CD4-positive, alpha-beta T cell treated with Interleukin-15 for 1 hour (primary cell): ENCODE data around the gene CD79A.
A peak's percentile ranks its signal among the peaks of the same experiment; 100 is the strongest.

ENCODE experiments used
- DNase-seq: peaks from one replicate; pipeline ENCODE4 v3.0.0-alpha.2; 2020

CD79A gene

DNA sequence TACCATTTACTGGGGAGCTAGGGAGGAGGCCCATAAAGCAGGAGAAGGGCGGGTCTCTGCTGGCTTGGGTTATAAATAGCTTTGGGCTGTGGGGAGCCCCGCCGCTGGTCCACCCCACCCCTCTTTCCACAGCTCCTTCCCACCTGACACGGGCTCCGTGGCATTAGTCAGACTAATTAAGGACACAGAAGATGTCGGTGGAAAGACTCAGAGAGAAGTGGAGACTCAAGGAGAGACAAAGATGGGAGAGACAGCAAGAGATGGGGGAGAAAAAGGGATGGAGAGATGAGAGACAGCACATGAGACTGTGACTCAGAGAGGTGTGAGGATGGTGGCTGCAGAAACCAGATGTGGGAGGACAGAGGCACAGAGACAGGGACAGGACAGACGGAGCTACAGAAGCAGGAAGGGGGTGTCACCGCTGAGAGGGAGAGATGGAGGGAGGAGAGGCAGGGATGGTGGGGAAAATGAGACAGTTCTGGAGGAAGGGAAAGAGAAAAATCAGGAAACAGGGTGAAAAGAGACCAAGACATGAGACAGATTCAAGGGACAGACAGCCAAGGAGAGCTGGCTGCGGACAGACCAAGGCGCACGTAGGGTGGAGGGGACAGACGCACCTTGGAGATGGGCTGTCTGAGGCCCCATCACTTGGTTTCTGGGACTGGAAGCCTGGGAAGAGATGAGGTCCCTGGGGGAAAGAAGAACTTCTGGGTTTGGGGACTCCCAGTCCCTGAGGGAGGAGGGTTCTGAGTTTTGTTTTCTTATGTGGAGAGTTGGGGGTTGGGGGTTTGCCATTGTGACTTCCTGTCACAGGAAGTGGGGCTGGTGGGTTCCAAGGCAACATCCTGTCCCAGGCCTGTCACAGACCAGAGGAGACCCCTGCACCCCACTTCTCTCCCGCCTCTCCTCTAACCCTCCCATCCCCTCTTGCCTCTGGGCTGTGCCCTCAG is 10.0 kb downstream of the CD79A start:
- peak; percentile 79 for DNase-seq

DNA sequence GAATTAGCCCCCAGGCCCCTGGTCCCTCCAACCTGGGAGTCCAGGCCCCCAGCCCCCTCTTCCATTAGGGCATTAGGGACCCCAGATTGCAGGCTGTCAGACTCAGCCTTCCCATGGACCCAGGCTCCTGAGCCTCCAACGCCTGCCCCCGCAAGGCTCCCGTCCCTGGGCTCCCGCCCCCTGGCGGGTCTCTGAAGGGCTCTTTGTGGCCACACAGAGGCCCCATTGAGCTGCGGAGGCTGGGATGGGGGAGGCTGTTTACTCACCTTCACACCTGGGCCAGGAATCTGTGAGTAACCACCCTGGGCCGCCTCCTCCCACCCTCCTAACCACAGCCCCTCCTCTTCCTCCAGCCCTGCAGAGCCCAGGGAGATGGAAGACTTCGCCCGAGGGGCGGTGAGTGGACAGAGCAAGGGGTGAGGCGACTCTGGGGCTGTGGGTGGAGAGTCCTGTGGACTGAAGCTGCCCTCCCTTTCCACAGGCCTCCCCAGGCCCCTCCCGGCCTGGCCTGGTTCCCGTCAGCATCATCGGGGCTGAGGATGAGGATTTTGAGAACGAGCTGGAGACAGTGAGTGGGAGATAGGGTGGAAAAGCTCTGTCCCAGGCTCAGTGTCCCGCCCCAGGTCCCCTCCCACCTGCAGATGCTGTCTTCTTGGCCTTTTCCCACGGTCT is 10.8 kb downstream of the CD79A start:
- peak; percentile 80 for DNase-seq

DNA sequence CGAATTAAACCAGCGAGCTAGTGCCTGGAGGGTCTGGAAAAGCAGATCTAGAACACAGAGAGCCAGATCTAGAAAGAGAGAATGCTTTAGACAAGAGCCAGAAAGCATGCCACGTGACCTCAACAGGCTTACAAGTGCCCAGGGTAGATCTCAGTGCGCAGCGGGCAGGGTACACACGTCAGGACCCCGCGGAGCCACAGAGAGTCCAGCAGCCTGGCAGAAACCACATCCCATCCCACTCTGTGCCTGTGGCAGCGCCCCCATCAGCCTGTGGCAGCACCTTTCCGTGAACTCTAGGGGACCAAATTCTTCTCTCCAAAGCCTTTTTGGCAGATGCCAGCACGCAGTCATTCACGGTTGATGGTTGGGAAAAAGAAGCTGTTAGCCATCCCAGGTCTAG is 11.8 kb downstream of the CD79A start:
- DNase-seq: no peak

- DNase-seq: no peak
Measured at GRCh38 chr19:41889896-41890295, 12.8 kb downstream of the CD79A start.

DNA sequence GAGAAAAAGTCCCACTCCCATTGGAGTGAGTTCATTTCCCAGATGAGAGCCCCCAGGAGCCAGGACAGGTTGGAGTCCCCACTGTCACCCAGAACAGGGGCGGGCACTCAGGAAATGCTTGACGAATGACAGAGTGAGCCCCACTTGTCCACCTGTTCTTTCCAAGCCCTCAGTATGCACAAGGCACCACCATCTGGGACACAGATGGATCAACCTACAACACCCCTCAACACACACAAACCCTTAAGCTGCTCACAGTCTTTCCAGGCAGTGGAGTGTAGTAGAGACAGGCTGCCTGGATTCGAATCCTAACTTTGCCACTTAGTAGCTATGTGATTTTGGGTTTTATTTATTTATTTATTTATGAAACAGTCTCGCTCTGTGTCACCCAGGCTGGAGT is 13.9 kb downstream of the CD79A start:
- DNase-seq: no peak

GRCh38 chr19:41892173-41892902 is 15.3 kb downstream of the CD79A start:
- DNase-seq: no peak

DNA sequence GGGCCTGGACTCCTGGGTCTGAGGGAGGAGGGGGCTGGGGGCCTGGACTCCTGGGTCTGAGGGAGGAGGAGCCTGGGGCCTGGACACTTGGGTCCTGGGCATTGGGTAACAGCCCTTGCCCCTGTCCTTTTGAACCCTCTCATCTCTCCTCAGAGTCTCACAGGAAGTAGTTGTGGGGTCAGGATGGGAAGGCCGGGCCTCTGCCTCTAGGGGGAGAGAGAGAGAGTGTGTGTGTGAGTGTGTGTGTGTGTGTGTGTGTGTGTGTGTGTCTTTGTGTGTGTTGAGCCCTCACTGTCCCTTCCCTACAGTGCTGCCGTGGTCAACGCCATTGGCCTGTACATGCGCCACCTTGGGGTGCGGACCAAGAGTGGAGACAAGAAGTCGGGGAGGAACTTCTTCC is 16.8 kb downstream of the CD79A start:
- no peak for DNase-seq

GRCh38 chr19:41894350-41894749 is 17.3 kb downstream of the CD79A start:
- no peak for DNase-seq

DNA sequence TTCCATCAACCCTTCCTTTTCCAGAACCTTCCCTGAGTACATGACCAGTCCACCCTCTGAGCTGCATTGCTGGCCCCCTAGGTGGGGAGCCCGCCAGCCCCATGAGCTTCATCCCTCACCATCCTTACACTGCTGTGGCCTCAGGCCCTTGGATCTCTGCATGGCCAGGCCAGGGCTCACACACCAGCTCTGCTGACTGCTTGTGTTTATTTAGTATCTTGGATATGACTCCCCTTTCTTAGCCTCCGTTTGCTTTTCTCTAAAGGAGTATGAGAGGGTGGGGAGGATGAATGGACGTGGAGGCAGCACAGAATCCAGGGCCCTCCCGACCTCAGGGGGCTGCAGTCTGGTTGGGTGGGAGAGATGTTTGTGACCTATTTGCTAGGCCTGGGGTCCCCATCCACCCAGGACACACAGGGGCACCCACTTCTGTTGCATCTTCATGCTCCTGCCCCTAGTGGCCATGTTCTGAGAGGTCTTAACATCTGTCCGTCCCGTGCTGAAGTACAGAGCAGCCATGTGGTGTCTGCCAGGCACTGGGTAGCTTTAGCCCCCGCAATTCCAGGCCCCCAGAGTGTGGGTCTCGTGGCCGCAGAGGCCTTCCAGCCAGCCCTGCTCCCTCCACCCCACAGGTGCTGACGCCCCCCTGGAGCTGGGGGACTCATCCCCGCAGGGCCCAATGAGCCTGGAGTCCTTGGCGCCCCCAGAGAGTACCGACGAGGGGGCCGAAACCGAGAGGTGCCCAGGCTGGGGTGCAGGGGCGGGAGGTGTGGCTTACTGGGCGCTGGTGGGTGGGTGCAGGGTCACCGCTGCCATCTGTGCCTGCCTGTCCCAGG is 18.9 kb downstream of the CD79A start:
- no peak for DNase-seq

DNA sequence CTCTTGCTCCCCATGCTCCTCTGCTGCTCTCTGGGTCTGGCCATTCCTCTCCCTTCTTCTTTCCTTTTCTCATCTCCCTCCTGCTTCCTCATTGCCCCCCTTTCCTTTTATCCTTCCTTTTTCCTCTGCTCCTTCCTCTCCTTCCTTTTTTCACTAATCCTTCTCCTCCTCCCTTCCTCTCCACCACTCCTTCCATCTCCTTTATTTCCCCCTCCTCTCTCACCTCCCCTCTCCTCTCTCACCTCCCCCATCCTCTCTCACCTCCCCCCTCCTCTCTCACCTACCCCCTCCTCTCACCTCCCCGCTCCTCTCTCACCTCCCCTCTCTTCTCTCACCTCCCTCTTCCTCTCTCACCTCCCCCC is 19.5 kb downstream of the CD79A start:
- DNase-seq: no peak

DNA sequence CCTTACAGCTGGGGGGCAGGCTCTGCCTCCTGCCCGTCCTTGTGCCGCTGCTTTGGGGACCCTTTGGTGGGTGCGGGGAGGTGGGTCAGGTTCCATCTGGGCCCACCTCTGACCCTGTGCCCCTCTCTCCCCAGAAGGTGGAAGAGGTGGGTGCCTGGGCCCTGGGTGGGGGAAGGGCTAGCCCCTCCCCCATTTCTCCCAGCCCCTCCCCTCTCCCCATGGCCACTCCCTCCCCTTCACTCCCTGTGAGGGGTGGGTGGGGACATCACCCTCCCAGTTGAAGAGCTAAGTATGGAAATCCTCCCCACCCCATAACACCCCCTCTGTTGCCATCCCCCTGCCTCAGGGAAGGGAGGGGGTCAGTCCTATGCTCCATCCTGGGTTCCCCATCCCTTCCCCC is 20.1 kb downstream of the CD79A start:
- no peak for DNase-seq

GRCh38 chr19:41897820-41898219 is 20.7 kb downstream of the CD79A start:
- no peak for DNase-seq

DNA sequence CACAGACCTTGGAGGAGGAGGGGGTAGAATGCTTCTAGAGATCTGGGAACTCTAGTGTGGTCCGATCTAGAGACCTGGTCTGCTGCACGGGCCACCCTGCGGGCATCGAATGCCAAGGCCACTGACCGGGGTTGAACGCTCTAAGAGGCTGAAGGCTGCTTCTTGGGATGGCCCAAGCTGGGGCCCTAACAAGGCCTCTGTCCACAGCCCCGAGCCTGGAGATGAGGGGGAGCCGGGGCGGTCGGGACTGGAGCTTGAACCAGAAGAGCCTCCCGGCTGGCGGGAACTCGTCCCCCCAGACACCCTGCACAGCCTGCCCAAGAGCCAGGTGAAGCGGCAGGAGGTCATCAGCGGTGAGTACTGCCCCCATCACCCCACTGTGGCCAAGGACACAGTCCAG is 21.2 kb downstream of the CD79A start:
- no peak for DNase-seq

- no peak for DNase-seq
Measured at GRCh38 chr19:41901707-41902360, 24.8 kb downstream of the CD79A start.

DNA sequence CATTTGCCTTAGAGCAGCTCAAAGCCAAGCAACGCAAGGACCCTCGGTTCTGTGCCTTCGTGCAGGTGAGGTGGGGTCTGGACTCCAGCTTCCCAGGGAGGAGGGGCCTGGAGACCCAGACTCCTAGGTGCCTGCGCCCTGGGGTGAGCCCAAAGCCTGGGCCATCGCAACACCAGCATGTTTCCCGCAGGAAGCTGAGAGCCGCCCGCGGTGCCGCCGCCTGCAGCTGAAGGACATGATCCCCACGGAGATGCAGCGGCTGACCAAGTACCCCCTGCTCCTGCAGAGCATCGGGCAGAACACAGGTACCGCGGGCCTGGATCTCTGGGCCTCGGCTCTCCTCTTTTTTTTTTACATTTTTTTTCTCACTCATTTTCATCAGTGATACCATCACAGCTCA is 25.5 kb downstream of the CD79A start:
- DNase-seq: no peak

DNA sequence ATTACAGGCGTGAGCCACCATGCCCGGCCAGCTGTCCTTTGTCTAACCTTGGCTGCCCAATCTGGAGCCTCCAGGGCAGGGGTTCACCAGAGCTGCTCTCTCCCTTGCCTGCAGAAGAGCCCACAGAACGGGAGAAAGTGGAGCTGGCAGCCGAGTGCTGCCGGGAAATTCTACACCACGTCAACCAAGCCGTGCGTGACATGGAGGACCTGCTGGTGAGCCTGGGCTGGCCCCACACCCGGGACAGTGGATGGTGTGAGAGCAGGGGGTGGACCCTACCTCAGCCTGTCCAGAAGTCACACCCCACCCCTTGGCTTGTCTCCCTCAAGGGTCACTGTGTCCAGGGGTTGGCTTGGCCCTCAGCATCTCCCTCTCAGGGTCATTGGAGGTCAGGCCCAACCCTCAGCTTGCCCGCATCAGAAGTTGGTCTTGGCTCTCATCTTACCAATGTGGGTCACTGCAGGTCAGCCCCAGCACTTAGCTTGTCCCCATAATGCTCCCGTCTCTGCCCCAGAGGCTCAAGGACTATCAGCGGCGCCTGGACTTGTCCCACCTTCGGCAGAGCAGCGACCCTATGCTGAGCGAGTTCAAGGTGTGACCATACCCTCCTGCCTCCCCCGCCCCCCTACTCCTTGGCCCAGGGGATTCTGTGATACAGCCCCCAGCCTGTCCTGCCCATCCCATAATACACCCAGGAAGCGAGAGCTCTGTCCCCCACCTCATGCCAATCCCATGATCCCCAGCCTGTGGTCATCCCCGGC is 26.3 kb downstream of the CD79A start:
- no peak for DNase-seq

GRCh38 chr19:41904118-41904870 is 27.2 kb downstream of the CD79A start:
- no peak for DNase-seq

DNA sequence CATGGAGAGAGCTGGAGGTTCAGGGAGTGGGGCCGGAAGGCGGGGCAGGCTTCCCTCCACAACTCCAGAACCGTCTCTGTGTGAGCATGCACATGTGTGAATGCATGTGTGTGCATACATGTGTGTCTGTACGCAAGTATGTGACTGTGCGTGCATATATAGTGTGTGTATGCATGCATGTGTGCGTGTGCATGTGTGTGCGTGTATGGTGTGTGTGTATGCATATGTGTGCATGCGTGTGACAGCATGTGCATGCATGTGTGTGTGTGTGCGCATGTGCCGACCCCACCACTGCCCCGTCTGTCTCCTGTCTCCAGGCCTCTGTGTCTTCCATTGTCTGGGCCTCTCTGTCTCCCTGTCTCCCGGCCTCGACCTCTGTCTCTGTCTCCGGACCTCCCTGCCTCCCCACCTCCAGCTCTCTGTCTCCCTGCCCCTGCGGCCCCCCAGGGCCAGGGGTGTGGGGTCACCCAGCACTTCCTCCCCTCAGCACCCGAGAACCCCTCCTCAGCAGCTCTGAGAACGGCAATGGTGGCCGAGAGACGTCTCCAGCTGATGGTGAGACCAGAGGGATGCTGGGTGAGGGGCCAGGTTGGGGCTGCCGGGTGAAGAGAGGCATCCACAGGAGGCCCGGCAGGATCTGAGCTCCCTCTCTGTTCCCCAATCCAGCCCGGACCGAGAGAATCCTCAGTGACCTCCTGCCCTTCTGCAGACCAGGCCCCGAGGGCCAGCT is 28.4 kb downstream of the CD79A start:
- no peak for DNase-seq

DNA sequence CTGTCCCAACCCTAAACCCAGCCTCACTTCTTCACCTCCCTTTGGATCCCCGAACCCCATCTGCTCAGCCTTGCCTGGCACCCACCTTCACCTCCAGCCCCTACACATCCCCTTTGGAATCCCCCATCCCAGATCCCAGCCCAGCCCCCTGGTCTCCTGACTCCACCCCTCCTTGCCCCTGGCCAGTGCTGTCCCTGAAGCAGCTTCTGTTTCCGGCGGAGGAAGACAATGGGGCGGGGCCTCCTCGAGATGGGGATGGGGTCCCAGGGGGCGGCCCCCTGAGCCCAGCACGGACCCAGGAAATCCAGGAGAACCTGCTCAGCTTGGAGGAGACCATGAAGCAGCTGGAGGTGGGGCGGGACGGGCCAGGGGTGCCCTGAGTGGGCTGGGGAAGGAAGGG is 29.2 kb downstream of the CD79A start:
- no peak for DNase-seq
